ENCODE results near the gene C2CD4C.

- TF ChIP-seq EZH2 (IDR thresholded peaks at IDR 0.05; ENCODE audit: borderline replicate concordance, low read length) = no peak
- no peak for TF ChIP-seq CTCF (IDR thresholded peaks at IDR 0.05; ENCODE audit: low read length)
Measured at GRCh38 chr19:444677-445210, 35.8 kb upstream of the C2CD4C start.

Data from OCI-LY1 (cell line).